Osteoblast (primary cell): ENCODE data around the gene KDELR3. TPM values are rescaled to one million over a fixed set of nuclear protein-coding genes. Genes with fewer than 3 reads are reported as not detected.

ENCODE experiments used
- DNase-seq: peaks from one replicate; pipeline ENCODE4 v3.0.0; 2011; ENCODE audit warnings: low spot score, mixed read lengths; ENCODE audit not compliant: insufficient read length; ENCODE audit errors: missing footprints
- H2AFZ ChIP-seq: 2 replicates; pipeline ENCODE4 v1.6.0; 2011; ENCODE audit warnings: mild to moderate bottlenecking, low read length
- H3K27ac ChIP-seq: 2 replicates; pipeline ENCODE4 v1.5.1; 2011; ENCODE audit warnings: mild to moderate bottlenecking, low read depth, low read length, moderate library complexity
- H3K27me3 ChIP-seq: 2 replicates; pipeline ENCODE4 v1.6.0; 2012; ENCODE audit warnings: mild to moderate bottlenecking, control low read depth, inconsistent platforms, low read length, moderate library complexity; ENCODE audit not compliant: insufficient read depth
- H3K36me3 ChIP-seq: 2 replicates; pipeline ENCODE4 v1.5.1; 2011; ENCODE audit warnings: mild to moderate bottlenecking, low read length, control low read depth, moderate library complexity; ENCODE audit not compliant: insufficient read depth
- H3K4me1 ChIP-seq: 2 replicates; pipeline ENCODE4 v1.5.1; 2011; ENCODE audit warnings: mild to moderate bottlenecking, low read length, control low read depth, moderate library complexity; ENCODE audit not compliant: insufficient read depth
- H3K4me2 ChIP-seq: 2 replicates; pipeline ENCODE4 v1.6.0; 2011; ENCODE audit warnings: mild to moderate bottlenecking, low read length; ENCODE audit not compliant: insufficient read depth
- H3K4me3 ChIP-seq: fragments of 200-600 bp; sonication (generic); 3 replicates; pipeline ENCODE4 v1.5.1; 2012; ENCODE audit warnings: mild to moderate bottlenecking, low read length, inconsistent platforms; ENCODE audit not compliant: insufficient read depth
- H3K79me2 ChIP-seq: 2 replicates; pipeline ENCODE4 v1.6.0; 2012; ENCODE audit warnings: mild to moderate bottlenecking, low read length, control low read depth, inconsistent platforms; ENCODE audit not compliant: insufficient read depth
- H3K9me3 ChIP-seq: 2 replicates; pipeline ENCODE4 v1.5.1; 2011; ENCODE audit warnings: low read depth, low read length, control low read depth
- H4K20me1 ChIP-seq: 2 replicates; pipeline ENCODE4 v1.6.0; 2012; ENCODE audit warnings: mild to moderate bottlenecking, low read length, control low read depth; ENCODE audit not compliant: insufficient read depth
- total RNA-seq: library from RNA; depleted of rRNA; stranded (reverse); fragments of >200 nt; gene quantifications from 2 replicates; pipeline ENCODE4 v1.2.3, GENCODE V29; 2012
- TF ChIP-seq, protein P1 (sequence below): IDR thresholded peaks from 2 replicates; pipeline ENCODE4 v1.5.1; 2011; ENCODE audit warnings: mild to moderate bottlenecking, low read depth, low read length, moderate library complexity; ENCODE audit errors: extremely low read depth

The KDELR3 gene
- total RNA-seq, 1 donor: 142 TPM

- no peak for DNase-seq
- H3K36me3 ChIP-seq: peaks cover 92% of the 10 kb centered on the region
- peaks cover 47% of the 10 kb centered on the region for H3K4me1 ChIP-seq
- H3K27ac ChIP-seq: peak overlapping the region; percentile 55
- no peaks in the 10 kb centered on the region for H3K9me3 ChIP-seq
- no peak overlapping the region for H2AFZ ChIP-seq
- peaks cover 51% of the 10 kb centered on the region for H4K20me1 ChIP-seq
- H3K4me3 ChIP-seq: no peak overlapping the region
- H3K27me3 ChIP-seq: no peaks in the 10 kb centered on the region
- H3K4me2 ChIP-seq: no peak overlapping the region
- TF ChIP-seq, protein P1, sequence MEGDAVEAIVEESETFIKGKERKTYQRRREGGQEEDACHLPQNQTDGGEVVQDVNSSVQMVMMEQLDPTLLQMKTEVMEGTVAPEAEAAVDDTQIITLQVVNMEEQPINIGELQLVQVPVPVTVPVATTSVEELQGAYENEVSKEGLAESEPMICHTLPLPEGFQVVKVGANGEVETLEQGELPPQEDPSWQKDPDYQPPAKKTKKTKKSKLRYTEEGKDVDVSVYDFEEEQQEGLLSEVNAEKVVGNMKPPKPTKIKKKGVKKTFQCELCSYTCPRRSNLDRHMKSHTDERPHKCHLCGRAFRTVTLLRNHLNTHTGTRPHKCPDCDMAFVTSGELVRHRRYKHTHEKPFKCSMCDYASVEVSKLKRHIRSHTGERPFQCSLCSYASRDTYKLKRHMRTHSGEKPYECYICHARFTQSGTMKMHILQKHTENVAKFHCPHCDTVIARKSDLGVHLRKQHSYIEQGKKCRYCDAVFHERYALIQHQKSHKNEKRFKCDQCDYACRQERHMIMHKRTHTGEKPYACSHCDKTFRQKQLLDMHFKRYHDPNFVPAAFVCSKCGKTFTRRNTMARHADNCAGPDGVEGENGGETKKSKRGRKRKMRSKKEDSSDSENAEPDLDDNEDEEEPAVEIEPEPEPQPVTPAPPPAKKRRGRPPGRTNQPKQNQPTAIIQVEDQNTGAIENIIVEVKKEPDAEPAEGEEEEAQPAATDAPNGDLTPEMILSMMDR: no peak
- H3K79me2 ChIP-seq: peaks cover 52% of the 10 kb centered on the region
Observed at GRCh38 chr22:38490475-38490874, 22.6 kb downstream of the KDELR3 start.

- TF ChIP-seq, protein P1: no peak
- Histone ChIP-seq H3K79me2 (peaks cover 52% of the 10 kb centered on the region), H3K27ac (peak overlapping the region; percentile 55), H3K4me3 (no peak overlapping the region), H3K9me3 (no peaks in the 10 kb centered on the region), H3K4me2 (no peak overlapping the region), H3K36me3 (peaks cover 93% of the 10 kb centered on the region), H2AFZ (no peak overlapping the region), H3K27me3 (no peaks in the 10 kb centered on the region), H3K4me1 (peaks cover 51% of the 10 kb centered on the region), H4K20me1 (peaks cover 53% of the 10 kb centered on the region)
- DNase-seq: no peak
Observed at GRCh38 chr22:38490915-38491314, 23.0 kb downstream of the KDELR3 start.

DNA sequence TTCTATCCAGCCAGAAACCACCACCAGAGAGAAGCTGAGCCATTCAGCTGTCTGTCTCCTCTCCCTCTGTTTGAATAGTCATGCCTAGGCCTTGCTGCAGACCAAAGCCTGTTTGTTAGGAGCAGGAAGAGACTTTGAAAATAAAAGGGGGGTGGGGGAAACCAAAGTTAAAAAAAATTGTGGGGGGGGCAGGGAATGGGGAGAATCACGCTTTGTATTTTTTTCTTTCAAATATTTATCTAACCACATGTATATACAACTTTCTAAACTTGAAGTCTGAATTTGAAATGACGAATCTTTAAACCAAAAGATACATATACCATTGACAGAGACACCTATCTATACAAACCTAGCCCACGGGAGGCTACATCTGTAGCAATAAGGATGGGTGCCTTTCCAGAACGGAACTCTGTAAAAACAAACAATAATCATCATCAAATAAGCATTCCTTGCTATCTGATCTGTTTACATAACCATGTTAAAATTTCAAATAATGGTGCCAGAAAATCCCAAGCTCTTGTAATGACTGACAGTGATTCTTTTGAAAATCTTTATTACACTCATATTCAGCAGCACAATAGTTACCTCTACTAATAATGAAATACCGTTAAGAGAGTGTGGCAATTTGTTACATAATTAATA is 23.9 kb downstream of the KDELR3 start:
- DNase-seq: no peak
- Histone ChIP-seq H2AFZ (no peak overlapping the region), H3K4me3 (no peak overlapping the region), H3K9me3 (no peaks in the 10 kb centered on the region), H3K27me3 (no peaks in the 10 kb centered on the region), H3K4me2 (no peak overlapping the region), H3K4me1 (peaks cover 52% of the 10 kb centered on the region), H4K20me1 (peaks cover 59% of the 10 kb centered on the region), H3K36me3 (peaks cover 93% of the 10 kb centered on the region), H3K27ac (peak overlapping the region; percentile 17), H3K79me2 (peaks cover 56% of the 10 kb centered on the region)
- TF ChIP-seq, protein P1: no peak

DNA sequence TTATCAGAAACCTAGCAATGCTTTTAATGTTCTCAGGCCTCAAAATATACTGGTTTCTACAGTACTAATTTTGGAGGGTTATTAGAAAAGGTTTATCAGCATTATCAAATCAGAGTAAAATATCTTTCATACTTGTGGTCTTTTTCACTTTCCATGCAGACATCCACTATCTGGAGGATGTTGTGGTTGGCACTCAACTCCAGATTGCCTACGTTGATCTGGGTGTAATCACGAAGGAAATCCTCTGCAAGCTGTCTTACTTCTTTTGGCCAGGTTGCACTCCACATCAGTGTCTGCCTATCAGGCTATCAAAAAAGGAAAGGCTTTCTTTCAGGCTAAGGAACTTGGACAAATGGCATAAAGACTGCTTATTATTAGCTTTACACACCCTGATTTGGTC is 26.6 kb downstream of the KDELR3 start:
- Histone ChIP-seq H4K20me1 (peaks cover 72% of the 10 kb centered on the region), H3K4me3 (no peak overlapping the region), H2AFZ (no peak overlapping the region), H3K36me3 (peaks cover 95% of the 10 kb centered on the region), H3K79me2 (peaks cover 66% of the 10 kb centered on the region), H3K27me3 (no peaks in the 10 kb centered on the region), H3K27ac (peak overlapping the region; percentile 74), H3K4me1 (peaks cover 52% of the 10 kb centered on the region), H3K9me3 (no peaks in the 10 kb centered on the region), H3K4me2 (peak overlapping the region; percentile 41)
- TF ChIP-seq, protein P1: no peak
- DNase-seq: no peak
